Stimulated activated CD4-positive, alpha-beta T cell treated with anti-CD3 and anti-CD28 coated beads, TNF-alpha, amount 100 ng/mL, for 4 hours (primary cell): ENCODE results near the gene AGAP1.
"Not testable (repeated sequence)": the region's sequence is repeated elsewhere in the genome, so short reads cannot be mapped to it uniquely, and the experiment has no call there.

Source experiments
- DNase-seq, 3 experiments: peaks; one replicate each; pipeline ENCODE4 v3.0.0-alpha.2; 2020; ENCODE audit warnings: low read depth in 3 of 3

The AGAP1 gene

DNA sequence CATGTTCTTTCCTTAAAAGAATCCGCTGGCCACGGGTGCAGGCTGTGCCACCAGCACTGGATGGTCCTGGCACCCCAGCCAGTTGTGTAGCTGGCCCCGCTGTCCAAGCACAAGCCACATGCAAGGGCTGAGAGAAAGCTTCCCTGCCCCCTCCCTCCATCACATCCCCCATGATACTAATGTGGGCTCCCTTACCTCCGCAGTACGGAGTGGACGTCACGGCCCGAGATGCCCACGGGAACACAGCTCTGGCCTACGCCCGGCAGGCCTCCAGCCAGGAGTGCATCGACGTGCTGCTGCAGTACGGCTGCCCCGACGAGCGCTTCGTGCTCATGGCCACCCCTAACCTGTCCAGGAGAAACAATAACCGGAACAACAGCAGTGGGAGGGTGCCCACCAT, 629.9 kb downstream of the AGAP1 start:
- DNase-seq: no peak

DNA sequence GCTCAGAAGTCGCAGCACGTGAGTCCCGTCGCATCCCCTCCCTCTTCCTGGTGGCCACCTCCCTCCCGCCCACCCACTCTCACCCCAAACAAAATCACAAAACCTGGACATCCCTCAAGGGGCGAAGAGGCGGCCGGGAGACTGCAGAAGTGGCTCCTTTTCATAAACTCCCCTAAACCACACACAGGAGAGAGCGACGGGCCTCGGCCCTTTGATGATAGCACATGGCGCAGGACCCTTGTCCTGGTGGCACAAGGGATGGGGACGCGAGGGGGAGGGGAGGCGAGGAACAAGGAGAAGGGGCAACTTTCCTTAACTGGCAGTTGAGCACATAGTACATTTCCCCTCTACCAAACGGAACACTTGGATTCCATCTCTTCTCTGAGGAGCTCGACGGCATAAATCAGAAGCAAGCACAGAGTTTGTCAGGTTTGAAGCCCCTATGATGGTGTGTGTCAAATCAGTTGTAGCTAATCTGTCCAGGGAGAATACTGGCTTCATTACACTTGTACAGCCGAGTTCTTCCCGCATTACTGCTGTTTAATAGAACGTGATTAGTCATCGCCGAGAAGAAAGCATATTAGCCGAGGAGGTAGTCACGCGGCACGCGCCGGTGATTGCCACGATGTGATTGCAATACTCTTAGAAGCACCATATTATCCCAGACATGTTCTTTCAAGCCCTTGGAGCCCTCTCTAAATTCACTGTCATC, 630.5 kb downstream of the AGAP1 start:
- no peak for DNase-seq

DNA sequence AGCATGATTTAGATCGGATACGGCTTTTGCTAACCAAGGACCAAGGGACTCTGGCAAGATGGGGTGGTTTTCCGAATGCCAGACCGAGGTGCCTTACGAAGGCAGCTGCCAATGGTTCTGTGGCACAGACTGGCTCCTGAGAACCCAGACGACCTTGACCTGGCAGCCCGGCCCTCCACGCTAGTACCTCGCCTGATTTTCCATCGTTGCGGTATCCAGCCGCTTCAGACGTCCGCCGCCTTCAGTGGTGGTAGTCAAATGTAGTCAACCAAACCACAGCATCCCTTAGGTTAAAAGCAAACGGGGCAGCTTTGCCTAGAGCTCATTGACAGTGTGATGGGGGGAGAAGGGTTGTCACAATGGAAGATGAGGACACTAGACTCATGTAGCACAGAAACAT, 631.7 kb downstream of the AGAP1 start:
- no peak for DNase-seq

DNA sequence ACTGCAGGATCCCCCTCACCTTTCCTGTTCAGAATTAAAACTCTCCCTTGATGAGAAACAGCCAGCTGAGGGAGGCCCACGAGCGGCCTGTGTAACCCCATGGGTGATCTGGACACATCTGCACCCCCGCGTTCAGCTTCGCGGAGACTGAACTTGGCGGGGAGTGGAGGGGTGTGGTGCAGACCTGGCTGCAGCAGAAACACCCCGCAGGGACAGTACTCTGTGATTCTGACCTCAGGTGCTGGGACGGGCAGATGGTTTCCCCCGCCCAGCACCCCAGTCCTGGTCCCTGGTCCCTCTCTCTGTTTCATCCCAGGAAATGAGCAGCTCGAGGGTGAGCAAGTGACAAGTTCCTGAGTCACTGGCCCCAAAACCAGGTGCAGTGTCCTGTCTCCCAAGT, 633.2 kb downstream of the AGAP1 start:
- DNase-seq: no peak

DNA sequence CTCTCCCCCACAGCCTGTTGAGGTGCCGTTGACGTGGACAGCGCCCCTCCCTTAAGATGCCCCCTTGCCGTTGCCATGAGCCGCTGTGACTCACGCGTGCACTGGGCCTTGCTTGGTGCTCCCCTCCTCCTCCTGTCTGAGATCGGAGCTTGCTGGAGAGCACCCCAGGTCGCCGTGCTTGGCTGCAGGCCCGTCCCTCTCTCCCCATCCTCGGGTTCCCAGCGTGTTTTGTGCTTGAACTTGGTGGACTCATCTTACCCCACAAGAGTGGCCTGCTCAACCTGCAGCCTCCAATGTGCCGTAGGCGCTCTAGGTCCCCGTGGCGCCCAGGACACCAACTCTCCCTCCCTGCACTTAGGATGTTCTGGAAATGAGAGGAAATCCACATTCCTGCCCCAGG, 634.5 kb downstream of the AGAP1 start:
- no peak for DNase-seq

DNA sequence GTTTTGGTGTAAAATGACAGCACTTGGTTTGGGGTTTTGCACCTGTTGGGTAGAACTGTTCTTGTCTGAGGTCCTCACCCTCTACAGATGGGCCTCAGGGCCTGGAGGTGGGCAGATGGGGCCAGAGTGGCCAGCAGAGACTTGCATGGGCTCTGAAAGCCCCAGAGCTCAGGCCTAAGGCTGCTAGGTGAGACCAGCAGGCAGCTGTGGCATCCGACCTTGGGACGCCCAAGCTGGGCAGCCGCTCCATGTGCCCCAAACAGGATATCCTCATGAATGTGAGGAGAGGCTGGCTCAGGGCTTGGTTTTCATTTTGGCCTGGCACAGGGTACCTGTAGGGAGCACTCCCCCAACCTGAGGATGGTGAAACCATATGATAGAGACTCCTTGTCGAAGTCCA, 636.1 kb downstream of the AGAP1 start:
- no peak for DNase-seq

DNA sequence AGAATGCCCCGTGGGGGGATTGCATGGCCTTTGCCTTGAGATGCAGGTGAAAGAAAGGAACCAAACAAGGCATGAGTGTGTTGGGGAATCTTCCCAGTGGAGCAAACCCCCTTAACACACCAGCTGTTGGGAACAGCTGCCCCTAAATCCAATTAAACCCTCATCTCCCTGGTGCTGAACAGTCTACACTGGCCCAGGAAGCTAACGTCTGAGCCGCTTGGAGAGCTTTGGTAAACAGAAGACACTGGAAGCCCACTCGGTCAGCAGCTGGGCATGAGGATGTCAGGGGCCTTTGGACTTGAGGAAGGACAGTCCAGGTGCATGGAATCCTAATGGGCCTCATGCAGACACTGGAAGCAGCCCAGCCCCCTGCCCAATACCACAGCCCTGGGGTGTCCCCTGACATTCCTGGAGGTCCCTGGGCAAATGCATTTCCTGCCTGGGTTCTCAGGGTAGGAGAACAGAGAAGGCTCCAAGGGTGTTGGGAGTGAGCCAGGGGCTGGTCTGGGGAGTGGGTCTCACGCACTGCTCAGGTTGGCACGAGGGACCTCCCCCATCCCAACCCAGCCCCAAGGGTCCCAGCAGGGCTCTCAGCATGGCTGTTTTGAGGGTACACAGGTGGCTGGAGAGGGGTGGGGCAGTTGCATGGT, 636.6 kb downstream of the AGAP1 start:
- no peak for DNase-seq

DNA sequence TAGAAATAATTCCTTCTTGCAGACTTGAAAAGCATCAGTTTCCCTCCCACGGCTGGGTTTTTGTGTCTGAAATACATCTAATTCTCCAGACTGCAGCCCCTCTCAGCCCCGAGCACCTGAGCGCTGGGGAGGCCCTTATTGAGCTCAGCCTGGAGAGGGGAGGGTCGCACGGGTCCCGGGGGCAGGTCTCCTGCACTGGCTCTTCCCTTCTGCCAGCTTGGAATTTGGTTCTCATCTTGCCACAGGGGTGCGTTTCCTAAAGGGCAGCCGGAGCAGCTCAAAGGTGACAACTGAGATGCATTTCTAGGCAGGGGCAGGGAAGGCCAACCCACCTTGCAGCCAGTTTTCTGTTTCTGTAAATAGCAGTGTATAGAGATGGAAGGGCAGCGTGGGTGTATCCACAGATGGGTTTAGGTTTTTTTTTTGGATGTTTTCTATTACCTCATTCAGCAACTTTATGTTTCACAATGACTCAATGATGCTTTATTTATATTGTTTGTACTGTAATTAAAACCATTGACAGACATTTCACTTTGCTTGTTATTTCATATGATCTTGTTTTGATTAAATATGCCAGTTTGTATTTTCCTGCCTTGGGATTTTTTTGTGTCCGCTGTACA, 637.3 kb downstream of the AGAP1 start:
- DNase-seq: no peak

DNA sequence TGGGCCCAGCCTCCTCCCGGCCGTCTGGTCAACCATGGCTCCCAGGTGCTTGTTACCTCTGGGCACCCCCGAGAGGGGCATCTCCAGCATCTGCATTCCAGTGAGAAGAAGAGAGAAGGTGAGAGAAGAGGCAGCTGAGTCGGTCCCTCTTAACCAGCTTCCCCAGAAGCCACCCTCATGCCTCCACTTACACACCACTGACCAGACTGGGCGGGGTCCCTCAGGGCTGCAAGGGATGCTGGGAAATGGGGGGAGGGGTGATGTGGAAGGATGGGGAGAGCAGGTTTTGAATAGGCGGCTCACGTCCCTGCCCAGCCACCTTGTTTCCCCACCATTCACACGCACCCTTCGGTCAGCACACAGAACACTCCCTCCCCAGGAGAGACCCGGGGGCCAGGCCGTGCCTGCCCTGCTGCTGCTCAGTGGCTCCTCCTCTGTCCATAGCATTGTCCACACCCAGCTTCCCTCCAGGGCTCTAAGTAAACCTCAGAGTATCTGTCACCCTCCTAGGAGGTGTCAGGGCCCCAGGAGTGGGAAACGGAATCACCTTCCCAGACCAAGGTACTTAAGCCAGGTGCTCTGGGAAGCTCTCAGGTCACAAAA, 639.7 kb downstream of the AGAP1 start:
- DNase-seq: no peak

DNA sequence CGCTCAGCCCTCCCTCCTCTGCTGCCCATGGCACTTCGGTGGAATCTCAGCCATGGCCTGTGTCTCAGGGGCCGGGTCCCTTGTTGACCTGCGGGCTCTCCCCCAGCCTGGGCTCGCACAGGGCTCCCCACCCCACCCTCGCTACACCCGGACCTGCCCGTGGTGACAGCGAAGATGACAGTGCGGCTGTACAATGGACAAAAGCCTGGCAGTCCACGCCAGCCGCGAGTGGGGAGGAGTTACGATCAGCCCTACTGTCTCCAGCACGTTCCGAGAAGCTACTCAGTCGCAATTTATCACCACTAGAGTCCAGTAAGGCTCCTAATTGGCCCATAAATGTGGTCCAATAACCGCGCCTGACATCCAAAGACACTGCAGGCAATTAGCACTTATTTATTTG, 642.7 kb downstream of the AGAP1 start:
- DNase-seq: no peak

DNA sequence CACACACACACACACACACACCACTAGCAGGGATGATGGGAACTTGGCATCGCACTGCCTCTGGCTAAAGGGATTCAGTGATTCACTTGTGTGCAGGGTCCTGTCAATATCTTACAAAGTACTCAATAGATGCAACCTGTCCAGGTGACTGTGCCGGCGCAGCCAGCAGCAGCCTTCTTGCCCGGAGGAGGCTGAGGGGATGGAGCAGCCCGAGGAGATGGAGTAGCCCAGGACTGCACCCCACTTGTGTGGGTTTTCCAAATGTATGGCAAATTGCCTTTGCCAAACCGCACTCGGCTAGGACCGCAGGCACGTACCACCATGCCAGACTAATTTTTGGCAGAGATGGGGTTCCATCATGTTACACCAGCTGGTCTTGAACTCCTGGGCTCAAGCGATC, 643.2 kb downstream of the AGAP1 start:
- no peak for DNase-seq

DNA sequence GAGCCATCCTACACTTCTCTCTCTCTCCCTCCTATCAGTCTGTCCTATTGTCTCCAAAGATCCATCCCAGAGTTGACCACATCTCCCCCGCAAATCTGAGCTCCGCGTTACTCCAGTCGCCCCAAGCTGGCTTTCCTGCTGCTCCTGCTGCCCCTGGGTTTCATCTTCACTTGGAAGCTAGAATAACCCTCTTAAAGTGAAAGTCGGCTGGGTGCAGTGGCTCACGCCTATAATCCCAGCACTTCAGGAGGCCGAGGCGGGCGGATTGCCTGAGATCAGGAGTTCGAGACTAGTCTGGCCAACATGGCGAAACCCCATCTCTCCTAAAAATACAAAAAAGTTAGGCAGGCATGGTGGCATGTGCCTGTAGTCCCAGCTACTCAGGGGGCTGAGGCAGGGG, 647.8 kb downstream of the AGAP1 start:
- not testable (repeated sequence) for DNase-seq

DNA sequence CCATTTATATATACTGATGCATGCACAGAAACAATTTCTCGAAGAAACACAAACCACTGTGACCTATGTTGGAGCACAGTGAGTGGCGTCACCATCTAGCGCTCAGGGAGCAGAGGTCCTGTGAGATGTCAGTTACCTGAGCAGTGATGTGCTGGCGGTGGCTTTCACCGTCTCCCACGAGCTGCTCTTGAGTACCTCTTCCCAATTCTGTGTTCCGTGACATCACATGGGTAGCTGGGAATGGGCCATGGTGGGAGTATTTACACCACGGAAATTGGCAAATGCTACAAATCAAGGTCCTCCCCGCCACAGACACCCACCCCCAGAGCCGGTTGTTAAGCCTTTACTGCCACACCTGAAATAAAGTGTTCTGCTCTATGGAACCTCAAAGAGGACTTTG, 650.0 kb downstream of the AGAP1 start:
- DNase-seq: no peak

DNA sequence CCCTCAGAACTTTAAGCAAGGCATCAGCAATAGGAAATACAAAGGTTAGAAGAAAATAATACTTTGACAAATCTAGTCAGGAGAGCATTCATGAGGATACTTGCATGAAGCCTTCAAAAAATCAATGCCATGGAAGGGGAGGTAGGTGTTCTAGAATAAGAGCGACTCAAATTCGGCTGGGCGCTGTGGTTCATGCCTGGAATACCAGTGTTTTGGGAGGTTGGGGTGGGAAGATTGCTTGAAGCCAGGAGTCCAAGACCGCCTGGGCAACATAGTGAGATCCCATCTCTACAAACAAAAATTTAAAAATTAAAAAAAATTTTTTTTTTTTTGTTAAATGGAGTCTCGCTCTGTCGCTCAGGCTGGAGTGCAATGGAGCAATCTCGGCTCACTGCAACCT, 652.6 kb downstream of the AGAP1 start:
- DNase-seq: no peak

DNA sequence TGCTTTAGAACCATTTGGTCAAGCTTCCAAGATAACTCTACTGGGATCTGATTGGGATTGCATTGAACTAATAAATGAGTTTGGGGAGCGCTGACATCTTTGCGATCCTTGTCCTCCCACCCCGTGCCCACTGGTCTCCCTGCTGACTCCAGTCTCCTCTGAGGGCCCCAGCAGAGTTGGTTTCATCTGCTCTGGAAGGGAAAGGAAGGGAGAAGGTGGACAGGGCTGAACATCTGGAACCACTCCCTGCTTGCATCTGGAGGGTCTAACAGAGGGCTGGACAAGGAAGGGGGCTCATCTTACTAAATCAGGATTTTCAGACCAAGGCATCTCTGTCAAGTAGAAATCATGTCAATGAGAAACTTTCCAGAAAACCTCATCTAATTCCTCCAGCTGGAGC, 661.6 kb downstream of the AGAP1 start:
- no peak for DNase-seq

DNA sequence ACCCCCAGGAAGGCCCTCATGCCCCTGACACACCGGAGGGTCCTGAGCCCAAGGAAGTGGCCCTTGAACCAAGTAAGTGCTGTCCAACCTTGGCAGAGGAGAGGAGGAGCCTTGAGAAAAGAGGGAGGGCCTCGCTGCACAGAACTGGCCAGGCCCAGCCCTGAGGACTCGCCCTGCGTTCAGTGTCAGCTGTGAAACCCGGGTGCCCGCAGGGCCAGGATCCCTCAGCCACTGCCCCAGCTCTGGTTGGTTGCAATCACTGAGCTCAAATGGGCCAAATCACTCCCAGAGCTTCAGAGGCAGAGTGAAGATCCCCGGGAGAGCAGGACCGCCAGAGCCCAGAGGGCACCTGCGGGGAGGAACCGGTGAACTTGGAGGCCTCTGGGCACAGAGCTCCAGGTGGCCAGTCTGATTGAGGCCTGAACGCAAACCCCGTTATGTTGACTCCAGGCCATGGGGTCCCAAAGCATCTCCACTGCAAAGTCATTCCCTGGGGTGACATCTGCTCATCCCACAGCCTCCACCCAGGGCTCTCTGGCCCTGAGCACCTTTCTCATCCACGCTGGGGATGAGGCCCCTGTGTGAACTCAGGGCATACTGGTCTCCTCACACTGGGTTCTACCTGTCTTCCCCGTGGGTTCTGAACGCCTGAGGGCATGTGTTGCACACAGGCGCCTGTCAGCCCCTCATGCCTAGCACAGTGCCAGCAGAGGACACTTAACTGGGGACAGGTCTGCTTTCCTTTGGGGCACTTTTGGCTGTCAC, 662.4 kb downstream of the AGAP1 start:
- no peak for DNase-seq

DNA sequence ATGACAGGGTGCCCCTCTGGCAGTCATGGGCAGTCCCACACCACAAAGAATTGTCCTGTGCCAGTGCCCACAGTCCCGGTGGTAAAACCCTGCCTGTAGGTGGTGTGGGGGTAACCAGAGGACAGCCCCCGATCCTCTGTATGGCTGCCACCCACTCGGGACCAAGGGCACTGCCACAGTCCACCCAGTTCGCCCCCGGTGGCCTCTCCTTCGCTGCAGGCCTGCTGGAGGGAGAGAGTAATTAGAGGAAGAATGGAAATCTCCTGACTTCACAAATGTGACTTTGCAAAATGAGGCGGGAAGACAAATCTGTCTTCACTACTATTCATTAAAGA, 663.0 kb downstream of the AGAP1 start:
- DNase-seq: no peak

DNA sequence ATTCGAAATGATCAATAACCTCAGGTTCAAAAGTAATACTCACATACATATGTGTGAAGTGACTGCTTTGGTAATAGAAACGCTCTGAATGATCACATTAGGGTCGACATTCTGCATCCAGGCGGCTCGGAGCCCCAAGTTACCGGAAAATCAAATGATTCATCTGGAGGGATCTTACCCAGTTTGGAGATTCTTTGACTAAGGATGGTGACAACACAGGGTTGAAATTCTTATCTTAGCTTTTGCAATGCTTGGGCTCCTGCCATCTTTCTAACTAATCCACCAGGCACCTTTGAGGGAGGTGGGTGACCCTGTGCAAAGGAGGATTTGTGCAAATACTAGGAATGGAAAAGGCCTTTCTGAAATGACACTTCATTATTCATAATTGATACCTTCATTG, 663.5 kb downstream of the AGAP1 start:
- no peak for DNase-seq

DNA sequence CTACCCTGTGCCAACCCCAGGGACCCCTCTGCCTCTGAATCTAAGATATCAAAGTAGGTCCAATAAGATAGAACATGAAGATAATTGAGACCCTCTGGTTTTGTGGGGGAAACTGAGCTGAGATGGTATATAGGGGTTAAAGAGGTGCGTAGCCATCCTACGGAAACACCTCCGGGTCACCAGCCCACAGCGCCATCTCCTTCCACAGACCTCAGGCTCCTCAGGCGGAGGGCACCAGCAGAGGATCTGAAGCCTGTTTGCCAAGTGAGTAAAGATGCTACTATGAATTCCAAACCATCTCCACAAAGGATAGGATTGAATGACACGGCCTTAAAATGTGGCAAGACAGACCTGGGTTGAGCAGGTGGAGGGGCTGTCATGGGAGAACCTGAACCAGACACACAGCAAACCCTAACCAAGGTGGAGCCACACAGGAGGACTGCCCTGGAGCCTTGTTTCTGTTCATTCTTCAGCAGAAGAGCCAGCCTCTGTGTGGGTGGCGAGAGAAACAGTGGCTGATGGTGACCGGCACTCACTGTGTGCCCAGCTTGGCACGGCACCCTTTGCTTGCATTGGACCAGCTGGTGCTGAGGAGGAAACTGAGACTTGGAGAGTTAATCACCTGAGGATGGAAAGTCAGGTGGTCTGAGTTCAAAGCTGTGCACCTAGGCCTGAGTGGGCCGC, 664.1 kb downstream of the AGAP1 start:
- DNase-seq: no peak

DNA sequence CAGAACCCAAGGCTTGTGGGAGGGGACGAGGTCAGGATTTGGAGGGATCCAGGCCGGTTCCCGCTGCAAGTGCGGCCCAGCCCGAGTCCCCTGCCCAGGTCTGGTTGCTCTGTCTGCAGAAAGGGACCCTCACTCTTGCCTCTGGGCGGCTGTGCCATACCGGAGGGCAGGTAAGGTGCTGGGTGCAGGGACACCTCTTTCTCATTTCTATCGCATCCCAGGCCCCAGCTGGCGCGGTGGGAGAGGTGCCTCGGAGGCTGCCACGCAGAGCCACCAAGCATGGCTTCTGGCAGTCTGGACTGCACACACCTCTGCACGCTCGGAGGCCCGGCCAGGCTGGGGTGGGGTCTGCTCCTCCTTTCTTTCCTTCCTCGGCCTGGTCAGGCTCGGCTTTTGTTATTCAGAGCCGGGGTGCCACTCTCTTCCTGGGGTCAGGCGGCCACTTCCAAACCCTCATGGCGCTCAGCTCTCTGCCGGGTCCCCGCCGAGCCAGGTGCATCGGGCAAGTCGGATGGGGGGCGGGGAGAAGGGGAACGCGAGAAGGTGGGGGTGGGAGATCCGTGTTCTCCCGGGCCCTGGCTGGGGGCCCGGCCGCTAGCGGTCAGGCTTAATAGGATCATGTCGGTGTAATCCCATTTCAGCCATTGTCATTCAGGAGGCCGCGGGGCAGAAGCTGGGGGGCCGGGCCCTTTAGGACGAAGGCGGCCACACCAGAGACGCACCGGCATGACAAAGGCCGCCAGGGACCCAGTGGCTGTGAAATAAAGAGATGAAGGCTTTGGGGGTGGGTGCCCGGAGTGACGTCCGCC, 665.3 kb downstream of the AGAP1 start:
- no peak for DNase-seq

DNA sequence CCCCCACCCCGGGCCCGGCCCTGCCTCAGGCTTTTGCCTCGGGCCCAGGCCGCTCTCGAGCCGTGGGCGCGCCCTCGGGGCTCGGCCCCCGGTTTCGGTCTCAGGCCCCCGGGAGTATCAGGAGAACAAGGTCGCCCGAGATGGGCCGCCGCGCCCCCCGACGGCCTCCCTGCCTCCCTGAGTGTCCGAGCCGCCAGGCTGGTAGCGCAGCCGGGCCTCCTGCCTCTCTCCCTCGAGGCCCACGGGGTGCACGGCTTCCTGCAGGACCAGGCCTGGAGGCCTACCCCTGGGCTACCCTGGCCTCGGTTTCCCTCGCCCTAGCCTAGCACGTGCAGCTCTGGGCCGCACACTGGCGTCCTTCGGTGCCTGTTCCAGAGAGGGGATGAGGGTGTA, 665.9 kb downstream of the AGAP1 start:
- DNase-seq: no peak
